GM23338 (cell line): ENCODE results near the gene EXOC4. TPM values are rescaled to one million over a fixed set of nuclear protein-coding genes. Genes with fewer than 3 reads are reported as not detected.

Source experiments
- ATAC-seq: fragments of 200-7000 bp; cut with Tn5 transposase; 3 replicates; pipeline ENCODE4 v1.9.1; 2020
- DNase-seq: peaks from one replicate; pipeline ENCODE4 v3.0.0-alpha.2; 2015; ENCODE audit warnings: low spot score
- H2AFZ ChIP-seq: fragments of 200-600 bp; sonication (generic); 2 replicates; pipeline ENCODE4 v1.8.0; 2016; ENCODE audit warnings: antibody characterized with exemption, mild to moderate bottlenecking, moderate library complexity
- H3F3A ChIP-seq: fragments of 200-600 bp; sonication (generic); replicated peaks from 2 replicates; pipeline ENCODE4 v1.8.0; 2017; ENCODE audit warnings: antibody characterized with exemption, mixed run types, low read depth
- H3K27ac ChIP-seq: fragments of 200-600 bp; sonication (generic); 2 replicates; pipeline ENCODE4 v1.6.1; 2016; ENCODE audit warnings: low read depth
- H3K27me3 ChIP-seq: fragments of 200-600 bp; sonication (generic); 2 replicates; pipeline ENCODE4 v1.8.0; 2016; ENCODE audit warnings: mild to moderate bottlenecking, mixed run types, moderate library complexity; ENCODE audit not compliant: insufficient read depth
- H3K36me3 ChIP-seq: fragments of 200-600 bp; sonication (generic); 2 replicates; pipeline ENCODE4 v1.8.0; 2016; ENCODE audit warnings: mild to moderate bottlenecking; ENCODE audit not compliant: insufficient read depth
- H3K4me1 ChIP-seq: fragments of 200-600 bp; sonication (generic); 2 replicates; pipeline ENCODE4 v1.8.0; 2016; ENCODE audit warnings: mild to moderate bottlenecking, moderate library complexity; ENCODE audit not compliant: insufficient read depth
- H3K4me2 ChIP-seq: fragments of 200-600 bp; sonication (generic); 2 replicates; pipeline ENCODE4 v1.7.1; 2017; ENCODE audit warnings: mixed run types
- H3K4me3 ChIP-seq: fragments of 200-600 bp; sonication (generic); 2 replicates; pipeline ENCODE4 v1.6.1; 2016; ENCODE audit warnings: mixed run types
- H3K79me2 ChIP-seq: fragments of 200-600 bp; sonication (generic); replicated peaks from 2 replicates; pipeline ENCODE4 v1.8.0; 2017; ENCODE audit warnings: mild to moderate bottlenecking; ENCODE audit not compliant: insufficient read depth
- H3K9me2 ChIP-seq: fragments of 200-600 bp; sonication (generic); 2 replicates; pipeline ENCODE4 v1.8.0; 2017; ENCODE audit not compliant: insufficient read depth
- H4K20me1 ChIP-seq: fragments of 200-600 bp; sonication (generic); replicated peaks from 2 replicates; pipeline ENCODE4 v1.8.0; 2017; ENCODE audit warnings: mild to moderate bottlenecking; ENCODE audit not compliant: insufficient read depth
- H3K27ac Mint-ChIP-seq: 2 replicates; pipeline ENCODE4 v1.8.0; 2020; ENCODE audit warnings: inconsistent platforms, mild to moderate bottlenecking, moderate library complexity, mixed read lengths
- H3K27me3 Mint-ChIP-seq: 3 replicates; pipeline ENCODE4 v1.8.0; 2022; ENCODE audit warnings: low read depth, mild to moderate bottlenecking, moderate library complexity, mixed read lengths, inconsistent platforms; ENCODE audit not compliant: insufficient read depth, poor library complexity
- H3K36me3 Mint-ChIP-seq: 3 replicates; pipeline ENCODE4 v1.8.0; 2021; ENCODE audit warnings: low read depth, mild to moderate bottlenecking, inconsistent platforms, moderate library complexity, mixed read lengths
- H3K4me1 Mint-ChIP-seq: 3 replicates; pipeline ENCODE4 v1.8.0; 2020; ENCODE audit warnings: mild to moderate bottlenecking, inconsistent platforms, mixed read lengths
- H3K4me3 Mint-ChIP-seq: 3 replicates; pipeline ENCODE4 v1.8.0; 2021; ENCODE audit warnings: moderate library complexity, mild to moderate bottlenecking, inconsistent platforms, mixed read lengths
- H3K9me3 Mint-ChIP-seq: 3 replicates; pipeline ENCODE4 v1.8.0; 2020; ENCODE audit warnings: moderate library complexity, mild to moderate bottlenecking, inconsistent platforms, mixed read lengths
- CREB1 ChIP-seq: fragments of 250-450 bp; sonication (Bioruptor Pico); IDR thresholded peaks from 2 replicates; pipeline ENCODE4 v1.5.0; 2020; ENCODE audit warnings: low read depth, mild to moderate bottlenecking, moderate library complexity
- CTCF ChIP-seq, 2 experiments: fragments of 200-600 bp in 1 of 2; sonication (generic) in 1 of 2; conservative IDR thresholded peaks; 2 replicates each; pipeline versions ENCODE4 v1.5.1 to v1.6.1; 2016 to 2017; ENCODE audit warnings: antibody characterized with exemption in 2 of 2, low read depth in 2 of 2, mild to moderate bottlenecking in 2 of 2, moderate library complexity in 1 of 2
- ETS1 ChIP-seq: IDR thresholded peaks from 2 replicates; pipeline ENCODE4 v1.6.1; 2016; ENCODE audit warnings: antibody characterized with exemption
- EZH2 ChIP-seq: fragments of 200-600 bp; sonication (generic); IDR thresholded peaks from one replicate; pipeline ENCODE4 v1.8.0; 2017; ENCODE audit warnings: antibody characterized with exemption, mild to moderate bottlenecking, low read depth; ENCODE audit not compliant: unreplicated experiment
- EZH2phosphoT487 ChIP-seq: fragments of 200-600 bp; sonication (generic); IDR thresholded peaks from one replicate; pipeline ENCODE4 v1.8.1; 2018; ENCODE audit warnings: antibody characterized with exemption; ENCODE audit not compliant: unreplicated experiment
- JUNB ChIP-seq: IDR thresholded peaks from one replicate; pipeline ENCODE4 v1.6.1; 2016; ENCODE audit warnings: antibody characterized with exemption; ENCODE audit not compliant: unreplicated experiment
- NANOG ChIP-seq: IDR thresholded peaks from 2 replicates; pipeline ENCODE4 v1.6.1; 2016; ENCODE audit warnings: antibody characterized with exemption, borderline replicate concordance
- POLR2AphosphoS5 ChIP-seq: IDR thresholded peaks from 2 replicates; pipeline ENCODE4 v1.6.1; 2016; ENCODE audit warnings: antibody characterized with exemption, low read depth
- REST ChIP-seq: IDR thresholded peaks from one replicate; pipeline ENCODE4 v1.6.1; 2018; ENCODE audit warnings: antibody characterized with exemption; ENCODE audit not compliant: unreplicated experiment
- STAT1 ChIP-seq: IDR thresholded peaks from one replicate; pipeline ENCODE4 v1.6.1; 2016; ENCODE audit warnings: antibody characterized with exemption; ENCODE audit not compliant: unreplicated experiment
- ZNF114 ChIP-seq: fragments of 250-450 bp; sonication (Bioruptor Pico); IDR thresholded peaks from 2 replicates; pipeline ENCODE4 v1.5.0; 2020; ENCODE audit warnings: mild to moderate bottlenecking, moderate library complexity
- ZNF331 ChIP-seq: fragments of 250-450 bp; sonication (Bioruptor Pico); IDR thresholded peaks from 2 replicates; pipeline ENCODE4 v1.5.0; 2020; ENCODE audit warnings: low read depth, mild to moderate bottlenecking, moderate library complexity
- polyA plus RNA-seq: library from polyadenylated mRNA; unstranded; fragments of >200 nt; fragmentation: Nextera tagmentation; extraction: Ambion mirVana; gene quantifications from 2 replicates; pipeline ENCODE4 v1.2.1, GENCODE V29; 2016
- total RNA-seq: library from RNA; depleted of rRNA; stranded (reverse); fragments of >200 nt; shearing (Covaris generic); gene quantifications from 2 replicates; pipeline ENCODE4 v1.2.3, GENCODE V29; 2014
- TF ChIP-seq, protein P1 (sequence below): fragments of 250-450 bp; sonication (Bioruptor Pico); IDR thresholded peaks from 2 replicates; pipeline ENCODE4 v1.5.0; 2020; ENCODE audit warnings: mild to moderate bottlenecking, moderate library complexity

EXOC4 gene
- total and polyA plus RNA-seq, 2 experiments from 2014 or later, result 37.5 to 52.7 TPM

- H3K4me2 ChIP-seq, result no peak overlapping the region
- H3K4me1 ChIP-seq, result no peaks in the 10 kb centered on the region
- Mint-ChIP-seq H3K9me3 (peaks cover 2% of the 10 kb centered on the region; the same call in 1 of the 3 replicates), H3K27me3 (peaks cover 2% of the 10 kb centered on the region), H3K27ac (no peak overlapping the region), H3K36me3 (0 out of 3 replicates have a peak, but pooled peaks cover 2% of the 10 kb centered on the region), H3K4me1 (peaks cover 12% of the 10 kb centered on the region), H3K4me3 (no peak overlapping the region)
- H3K27ac ChIP-seq, result no peak overlapping the region
- H3K79me2 ChIP-seq, result no peaks in the 10 kb centered on the region
- H4K20me1 ChIP-seq, result no peaks in the 10 kb centered on the region
- ATAC-seq, result no peak
- H3K9me2 ChIP-seq, result no peaks in the 10 kb centered on the region
- H2AFZ ChIP-seq, result no peak overlapping the region
- TF ChIP-seq JUNB (no peak), REST (no peak), EZH2phosphoT487 (no peak), ZNF331 (CRISPR knock-in tag) (no peak), POLR2AphosphoS5 (no peak), CREB1 (CRISPR knock-in tag) (no peak), NANOG (no peak), CTCF (conservative IDR thresholded peaks at IDR 0.05; ENCODE audit: low read depth in 2 of 2) (no peak), ETS1 (no peak), STAT1 (no peak), EZH2 (no peak), ZNF114 (CRISPR knock-in tag) (no peak)
- TF ChIP-seq, protein P1, sequence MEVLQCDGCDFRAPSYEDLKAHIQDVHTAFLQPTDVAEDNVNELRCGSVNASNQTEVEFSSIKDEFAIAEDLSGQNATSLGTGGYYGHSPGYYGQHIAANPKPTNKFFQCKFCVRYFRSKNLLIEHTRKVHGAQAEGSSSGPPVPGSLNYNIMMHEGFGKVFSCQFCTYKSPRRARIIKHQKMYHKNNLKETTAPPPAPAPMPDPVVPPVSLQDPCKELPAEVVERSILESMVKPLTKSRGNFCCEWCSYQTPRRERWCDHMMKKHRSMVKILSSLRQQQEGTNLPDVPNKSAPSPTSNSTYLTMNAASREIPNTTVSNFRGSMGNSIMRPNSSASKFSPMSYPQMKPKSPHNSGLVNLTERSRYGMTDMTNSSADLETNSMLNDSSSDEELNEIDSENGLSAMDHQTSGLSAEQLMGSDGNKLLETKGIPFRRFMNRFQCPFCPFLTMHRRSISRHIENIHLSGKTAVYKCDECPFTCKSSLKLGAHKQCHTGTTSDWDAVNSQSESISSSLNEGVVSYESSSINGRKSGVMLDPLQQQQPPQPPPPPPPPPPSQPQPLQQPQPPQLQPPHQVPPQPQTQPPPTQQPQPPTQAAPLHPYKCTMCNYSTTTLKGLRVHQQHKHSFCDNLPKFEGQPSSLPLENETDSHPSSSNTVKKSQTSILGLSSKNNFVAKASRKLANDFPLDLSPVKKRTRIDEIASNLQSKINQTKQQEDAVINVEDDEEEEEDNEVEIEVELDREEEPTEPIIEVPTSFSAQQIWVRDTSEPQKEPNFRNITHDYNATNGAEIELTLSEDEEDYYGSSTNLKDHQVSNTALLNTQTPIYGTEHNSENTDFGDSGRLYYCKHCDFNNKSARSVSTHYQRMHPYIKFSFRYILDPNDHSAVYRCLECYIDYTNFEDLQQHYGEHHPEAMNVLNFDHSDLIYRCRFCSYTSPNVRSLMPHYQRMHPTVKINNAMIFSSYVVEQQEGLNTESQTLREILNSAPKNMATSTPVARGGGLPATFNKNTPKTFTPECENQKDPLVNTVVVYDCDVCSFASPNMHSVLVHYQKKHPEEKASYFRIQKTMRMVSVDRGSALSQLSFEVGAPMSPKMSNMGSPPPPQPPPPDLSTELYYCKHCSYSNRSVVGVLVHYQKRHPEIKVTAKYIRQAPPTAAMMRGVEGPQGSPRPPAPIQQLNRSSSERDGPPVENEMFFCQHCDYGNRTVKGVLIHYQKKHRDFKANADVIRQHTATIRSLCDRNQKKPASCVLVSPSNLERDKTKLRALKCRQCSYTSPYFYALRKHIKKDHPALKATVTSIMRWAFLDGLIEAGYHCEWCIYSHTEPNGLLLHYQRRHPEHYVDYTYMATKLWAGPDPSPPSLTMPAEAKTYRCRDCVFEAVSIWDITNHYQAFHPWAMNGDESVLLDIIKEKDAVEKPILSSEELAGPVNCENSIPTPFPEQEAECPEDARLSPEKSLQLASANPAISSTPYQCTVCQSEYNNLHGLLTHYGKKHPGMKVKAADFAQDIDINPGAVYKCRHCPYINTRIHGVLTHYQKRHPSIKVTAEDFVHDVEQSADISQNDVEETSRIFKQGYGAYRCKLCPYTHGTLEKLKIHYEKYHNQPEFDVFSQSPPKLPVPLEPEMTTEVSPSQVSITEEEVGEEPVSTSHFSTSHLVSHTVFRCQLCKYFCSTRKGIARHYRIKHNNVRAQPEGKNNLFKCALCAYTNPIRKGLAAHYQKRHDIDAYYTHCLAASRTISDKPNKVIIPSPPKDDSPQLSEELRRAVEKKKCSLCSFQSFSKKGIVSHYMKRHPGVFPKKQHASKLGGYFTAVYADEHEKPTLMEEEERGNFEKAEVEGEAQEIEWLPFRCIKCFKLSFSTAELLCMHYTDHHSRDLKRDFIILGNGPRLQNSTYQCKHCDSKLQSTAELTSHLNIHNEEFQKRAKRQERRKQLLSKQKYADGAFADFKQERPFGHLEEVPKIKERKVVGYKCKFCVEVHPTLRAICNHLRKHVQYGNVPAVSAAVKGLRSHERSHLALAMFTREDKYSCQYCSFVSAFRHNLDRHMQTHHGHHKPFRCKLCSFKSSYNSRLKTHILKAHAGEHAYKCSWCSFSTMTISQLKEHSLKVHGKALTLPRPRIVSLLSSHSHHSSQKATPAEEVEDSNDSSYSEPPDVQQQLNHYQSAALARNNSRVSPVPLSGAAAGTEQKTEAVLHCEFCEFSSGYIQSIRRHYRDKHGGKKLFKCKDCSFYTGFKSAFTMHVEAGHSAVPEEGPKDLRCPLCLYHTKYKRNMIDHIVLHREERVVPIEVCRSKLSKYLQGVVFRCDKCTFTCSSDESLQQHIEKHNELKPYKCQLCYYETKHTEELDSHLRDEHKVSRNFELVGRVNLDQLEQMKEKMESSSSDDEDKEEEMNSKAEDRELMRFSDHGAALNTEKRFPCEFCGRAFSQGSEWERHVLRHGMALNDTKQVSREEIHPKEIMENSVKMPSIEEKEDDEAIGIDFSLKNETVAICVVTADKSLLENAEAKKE (CRISPR knock-in tag), result no peak
- H3K36me3 ChIP-seq, result no peaks in the 10 kb centered on the region
- H3K4me3 ChIP-seq, result no peak overlapping the region
- H3F3A ChIP-seq, result no peaks in the 10 kb centered on the region
- DNase-seq, result no peak
- no peaks in the 10 kb centered on the region for H3K27me3 ChIP-seq
These were observed 731.0 kb downstream of the EXOC4 start for GRCh38 chr7:133983685-133984419.
